HPDE6-E6E7 (cell line): ENCODE data around the gene NTF3.

Experiments used
- DNase-seq: peaks from one replicate; pipeline ENCODE4 v3.0.0; 2011; ENCODE audit warnings: missing footprints; ENCODE audit errors: extremely low spot score

The NTF3 gene

GRCh38 chr12:5511256-5511643 lies 79.3 kb downstream of the NTF3 start:
- DNase-seq = no peak

DNA sequence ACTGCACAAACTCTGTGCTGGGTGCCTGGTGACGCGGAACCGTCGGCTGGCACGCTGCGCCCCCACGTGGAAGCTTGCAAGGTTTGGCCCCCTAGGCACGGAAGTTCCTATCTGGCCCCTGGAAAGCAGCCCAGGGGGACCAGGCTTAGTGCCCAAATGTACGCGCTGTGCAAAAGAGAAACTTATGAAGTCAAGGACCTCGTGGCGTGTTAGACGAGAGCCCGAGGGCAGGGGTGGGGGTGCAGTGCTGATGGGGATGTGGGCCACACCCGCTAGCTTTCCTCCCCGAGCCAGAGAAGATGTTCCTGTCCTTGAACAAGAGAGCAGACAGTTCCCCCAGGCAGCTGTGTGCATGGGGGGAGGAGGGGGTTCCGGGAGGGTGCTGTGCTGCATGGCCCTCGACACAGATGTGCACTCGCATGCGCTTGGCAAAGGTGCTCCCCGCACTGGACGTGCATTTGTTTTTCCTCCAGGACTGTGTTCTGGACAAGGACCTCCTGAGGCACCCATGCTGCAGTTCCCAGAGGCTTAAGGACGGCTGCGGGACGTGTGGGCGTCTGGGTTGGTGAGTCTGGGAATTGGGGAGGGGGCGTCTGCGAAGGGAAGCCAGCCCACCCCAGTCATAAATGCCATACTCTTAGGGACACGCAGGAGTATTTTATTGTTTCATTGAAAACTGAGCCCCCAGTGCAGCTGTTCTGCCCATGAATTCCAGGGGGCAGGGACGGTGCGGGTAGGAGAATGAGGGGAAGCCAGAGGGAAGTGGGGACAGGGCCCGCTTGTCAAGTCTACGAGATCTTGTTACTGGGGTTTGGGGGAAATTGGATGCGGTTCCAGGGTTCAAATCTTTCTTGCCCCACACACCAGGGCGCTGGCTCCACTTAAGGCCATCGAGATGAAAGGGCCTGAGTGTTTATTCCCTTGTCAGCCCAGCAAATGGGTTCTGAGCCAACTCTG lies 80.0 kb downstream of the NTF3 start:
- no peak for DNase-seq

DNA sequence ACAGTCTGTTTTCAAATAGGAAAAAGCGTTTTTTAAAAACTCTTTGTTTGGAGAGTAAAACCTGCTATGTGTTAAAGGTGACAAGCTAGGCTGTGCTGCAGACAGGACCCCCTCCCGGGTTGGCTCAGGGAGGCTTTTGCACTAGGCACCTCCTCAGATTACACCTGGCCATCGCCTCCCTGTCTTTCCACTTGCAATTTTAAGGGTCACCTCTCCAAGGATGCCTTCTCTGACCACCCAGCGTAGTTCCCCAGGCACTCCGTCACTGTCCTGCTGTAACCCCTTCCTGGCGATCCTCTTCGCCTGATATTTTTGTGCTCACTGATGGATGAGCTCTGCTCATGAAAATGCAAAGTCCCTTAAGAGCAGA lies 80.7 kb downstream of the NTF3 start:
- no peak for DNase-seq

DNA sequence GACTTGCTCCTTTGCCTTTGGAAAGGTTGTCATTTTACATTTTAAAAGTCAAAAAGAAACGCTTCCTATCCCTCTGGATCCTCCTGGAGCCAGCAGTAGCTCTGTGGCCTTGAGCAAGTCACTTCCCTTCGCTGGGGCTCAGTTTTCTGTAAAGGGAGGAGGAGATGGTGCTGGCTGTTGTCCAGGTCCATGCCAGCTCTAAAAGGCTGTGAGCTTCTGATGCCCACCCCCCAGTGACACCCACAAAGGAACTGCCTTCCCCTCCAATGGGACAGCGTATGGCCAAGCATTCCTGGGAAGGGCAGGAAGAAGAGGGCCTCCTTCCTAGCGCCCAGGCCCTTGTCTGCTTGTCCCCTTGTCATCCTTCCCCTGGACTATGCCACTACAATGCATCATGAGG lies 81.5 kb downstream of the NTF3 start:
- DNase-seq = no peak

- DNase-seq = no peak
Observed at GRCh38 chr12:5514016-5514415, 82.1 kb downstream of the NTF3 start.

GRCh38 chr12:5514545-5514944 lies 82.6 kb downstream of the NTF3 start:
- no peak for DNase-seq

DNA sequence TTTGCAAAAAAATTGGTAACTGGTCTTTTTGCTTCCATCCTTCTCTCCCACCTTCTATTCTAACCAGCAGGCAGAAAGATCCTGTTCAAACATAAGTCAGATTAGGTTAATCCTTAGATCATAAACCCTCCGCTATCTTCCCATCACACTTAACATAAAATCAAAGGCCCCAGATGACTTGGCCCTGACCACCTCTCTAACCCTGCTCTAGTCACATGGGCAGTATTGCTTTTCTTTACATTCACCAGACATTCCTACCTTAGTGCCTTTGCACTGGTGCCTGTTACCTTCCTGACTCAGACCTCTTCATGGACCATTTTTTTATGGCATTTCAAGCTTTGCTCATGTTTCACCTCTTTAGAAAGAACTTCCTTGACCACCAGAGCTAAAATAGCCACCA lies 83.5 kb downstream of the NTF3 start:
- no peak for DNase-seq

- DNase-seq = no peak
Observed at GRCh38 chr12:5516371-5517241, 84.7 kb downstream of the NTF3 start.

- no peak for DNase-seq
Observed at GRCh38 chr12:5518584-5519365, 86.9 kb downstream of the NTF3 start.

DNA sequence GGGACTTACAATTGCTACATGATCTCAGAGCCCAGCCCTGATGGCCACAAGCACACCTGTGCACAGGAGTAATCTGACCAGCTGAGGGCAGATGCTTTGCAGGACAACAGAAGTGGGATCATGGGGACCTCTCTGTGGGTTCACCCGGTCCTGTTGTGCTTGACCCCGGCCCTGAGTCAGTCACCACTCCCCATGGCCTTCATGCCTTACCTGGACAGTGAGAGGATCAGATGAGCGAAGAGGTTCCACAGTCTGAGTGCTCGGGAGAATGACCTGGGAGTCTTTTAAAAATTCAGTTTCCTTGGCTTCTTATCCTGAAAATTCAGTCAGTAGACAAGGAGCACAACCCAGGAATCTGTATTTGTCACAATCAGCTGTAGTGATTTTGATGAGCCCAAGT lies 88.1 kb downstream of the NTF3 start:
- DNase-seq = no peak

- no peak for DNase-seq
Observed at GRCh38 chr12:5520831-5521230, 88.9 kb downstream of the NTF3 start.

- DNase-seq = no peak
Observed at GRCh38 chr12:5521456-5522325, 89.8 kb downstream of the NTF3 start.

DNA sequence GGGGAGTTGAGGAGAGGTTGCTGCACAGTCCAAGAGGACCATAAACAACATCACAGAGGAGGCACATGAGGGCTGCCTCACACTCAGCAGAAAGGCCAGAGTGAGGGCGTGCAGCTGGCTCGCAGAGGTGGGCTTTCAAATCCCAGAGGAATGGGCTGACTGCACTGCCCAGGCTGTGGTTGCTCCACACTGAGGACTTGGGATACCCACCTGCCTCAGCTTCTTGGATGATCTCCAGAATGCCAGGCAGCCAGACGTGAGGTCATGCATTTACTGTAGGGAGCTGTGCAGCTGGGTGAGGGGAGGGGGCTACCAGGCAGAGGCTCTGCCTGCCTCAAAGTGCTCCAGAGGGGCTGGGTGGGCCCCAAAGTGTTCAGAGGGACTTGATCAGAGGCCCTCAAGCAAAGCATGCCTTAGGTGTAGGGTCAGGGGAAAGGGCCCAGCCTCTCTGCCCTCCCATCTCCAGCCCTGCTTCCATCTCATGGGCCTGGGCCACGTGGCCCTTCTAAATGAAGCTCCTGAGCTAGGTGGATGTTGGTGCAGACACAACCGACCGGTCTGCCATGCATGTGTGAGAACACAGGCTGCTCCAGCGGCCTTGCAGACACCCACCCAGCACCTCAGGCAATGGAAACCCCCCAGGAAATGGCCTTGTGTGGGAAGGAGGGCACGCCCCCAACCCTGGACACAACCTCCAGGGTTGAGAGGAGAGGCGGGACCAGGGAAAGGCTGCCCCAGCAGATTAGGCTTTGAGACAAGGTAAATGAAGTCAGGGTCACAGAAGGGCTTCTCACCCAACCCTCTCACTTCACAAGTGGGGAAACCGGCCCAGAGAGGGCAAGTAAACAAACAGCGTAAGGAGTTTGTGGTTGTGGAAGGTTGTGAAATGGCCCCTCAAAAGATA lies 90.8 kb downstream of the NTF3 start:
- no peak for DNase-seq

- DNase-seq = no peak
Observed at GRCh38 chr12:5523396-5524115, 91.6 kb downstream of the NTF3 start.

DNA sequence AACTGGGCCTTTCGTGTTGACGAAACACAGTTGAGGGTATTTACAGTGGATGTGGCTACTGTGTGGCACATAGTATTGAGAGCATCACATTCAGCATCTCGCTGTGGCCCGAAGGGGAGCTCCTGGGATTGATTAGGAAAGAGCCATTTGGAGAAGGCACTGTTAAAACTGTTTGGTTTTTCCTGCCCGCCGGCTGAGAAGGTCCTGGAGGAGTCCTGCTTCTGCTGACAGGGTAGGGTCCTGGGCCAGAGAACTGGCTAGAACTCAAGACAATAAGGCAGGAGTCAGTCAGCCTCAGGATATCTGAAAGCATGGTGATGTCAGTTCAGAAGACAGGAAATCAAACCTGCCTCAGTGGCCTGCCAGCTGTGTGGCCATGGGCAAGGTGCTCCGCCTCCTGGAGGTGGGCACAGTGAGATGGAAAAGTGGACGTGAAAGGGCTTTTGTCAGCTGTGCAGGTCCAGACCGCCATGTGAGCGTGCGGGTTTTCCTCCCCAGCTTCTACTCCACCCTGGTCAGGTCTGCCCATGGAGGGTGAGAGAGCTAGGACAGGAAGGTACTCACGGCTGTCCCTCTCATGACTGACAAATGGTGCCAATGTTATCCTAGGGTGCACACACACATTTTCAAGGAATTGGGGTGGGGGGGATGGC lies 92.3 kb downstream of the NTF3 start:
- no peak for DNase-seq

GRCh38 chr12:5524769-5525436 lies 93.0 kb downstream of the NTF3 start:
- DNase-seq = no peak

DNA sequence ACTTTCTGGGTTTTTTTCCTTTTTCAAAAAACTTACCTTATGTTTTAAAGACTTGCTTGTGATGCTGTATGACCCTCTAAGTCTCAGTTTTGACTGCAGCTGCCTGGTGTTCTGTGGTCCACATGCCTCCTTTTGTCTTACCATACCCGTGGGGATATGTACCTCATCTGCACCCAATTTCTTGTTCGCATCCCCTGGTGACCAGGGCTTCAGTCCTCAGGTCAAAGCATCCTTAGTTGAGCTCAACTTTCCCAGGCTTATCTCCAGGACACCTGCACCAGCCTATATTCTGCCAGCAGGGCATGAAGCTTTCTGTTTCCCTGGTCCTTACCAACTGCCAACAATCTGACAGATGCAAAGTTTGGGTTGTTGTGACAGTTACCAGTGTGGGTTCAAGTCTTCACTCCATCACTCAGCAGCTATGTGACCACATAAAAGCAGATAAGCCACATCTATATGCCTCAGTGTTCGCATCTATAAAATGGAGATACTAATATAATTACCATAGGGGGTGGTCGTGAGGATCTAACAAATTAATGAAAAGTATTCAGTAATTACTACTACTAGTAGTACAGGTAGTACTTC lies 94.0 kb downstream of the NTF3 start:
- DNase-seq = no peak

DNA sequence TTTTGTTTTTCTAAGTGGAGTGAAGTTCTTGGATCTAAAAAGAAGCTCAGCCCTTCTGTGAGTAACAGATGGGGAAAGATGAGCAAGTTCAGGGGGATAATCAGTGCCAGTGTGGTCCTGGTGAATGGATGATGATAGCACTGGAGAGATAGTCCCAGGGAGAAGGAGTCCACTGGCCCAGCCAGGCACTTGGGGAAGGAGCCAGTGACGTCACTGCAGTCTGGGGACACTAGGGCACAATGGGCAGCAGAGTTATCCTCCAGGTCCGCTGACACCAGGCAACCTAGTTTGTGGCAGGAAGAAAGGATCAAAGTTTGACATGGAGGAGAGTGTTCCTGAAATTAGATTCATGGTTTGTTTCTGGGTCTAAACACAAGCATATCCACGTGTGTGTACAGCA lies 101.5 kb downstream of the NTF3 start:
- DNase-seq = no peak
